HG03469 (cell line): ENCODE data around the gene DAD1.
A peak's percentile ranks its signal among the peaks of the same experiment; 100 is the strongest.
"Not testable (repeated sequence)": the region's sequence is repeated elsewhere in the genome, so short reads cannot be mapped to it uniquely, and the experiment has no call there.

Experiments
- ATAC-seq: cut with Tn5 transposase; IDR thresholded peaks from one replicate; pipeline ENCODE4 v1.9.1; 2021; ENCODE audit warnings: mild to moderate bottlenecking, moderate library complexity, moderate number of reproducible peaks; ENCODE audit not compliant: unreplicated experiment

DAD1 gene

DNA sequence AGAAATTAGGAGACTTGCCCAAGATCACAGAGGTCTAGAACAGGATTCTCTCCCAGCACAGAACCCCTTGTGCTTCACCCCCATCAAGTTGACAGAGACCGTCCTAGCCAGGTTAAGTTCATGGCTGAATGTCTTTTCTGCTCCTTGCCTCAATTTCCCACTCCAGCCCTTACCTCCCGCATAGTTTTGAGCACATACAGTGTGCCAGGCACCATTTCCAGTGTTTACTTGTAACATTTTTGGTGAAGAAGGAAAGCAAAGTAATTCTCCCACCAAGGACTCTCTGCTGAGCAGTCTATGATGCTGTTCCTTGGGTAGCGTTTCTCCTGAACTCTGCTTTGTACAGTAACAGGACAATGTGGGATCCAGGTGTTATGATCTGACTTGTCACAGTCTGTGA is 10.3 kb upstream of the DAD1 start:
- ATAC-seq: no peak

DNA sequence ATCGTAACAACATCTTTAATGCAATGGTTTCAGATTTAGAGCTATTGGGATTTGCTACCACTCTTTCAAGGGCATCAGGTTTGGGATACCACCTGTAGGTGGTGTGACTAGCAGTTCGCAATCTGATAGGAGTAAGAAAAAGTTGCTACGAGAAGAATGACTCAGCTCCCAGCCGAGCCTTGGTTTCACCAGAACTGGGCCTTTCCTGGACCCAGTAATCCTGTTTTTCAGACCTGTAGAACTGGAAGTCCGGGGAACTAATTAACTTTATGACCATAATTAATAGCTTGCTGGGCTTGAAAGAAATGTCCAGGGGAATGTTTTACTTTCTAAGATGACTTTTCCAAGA is 9.8 kb upstream of the DAD1 start:
- ATAC-seq: no peak

DNA sequence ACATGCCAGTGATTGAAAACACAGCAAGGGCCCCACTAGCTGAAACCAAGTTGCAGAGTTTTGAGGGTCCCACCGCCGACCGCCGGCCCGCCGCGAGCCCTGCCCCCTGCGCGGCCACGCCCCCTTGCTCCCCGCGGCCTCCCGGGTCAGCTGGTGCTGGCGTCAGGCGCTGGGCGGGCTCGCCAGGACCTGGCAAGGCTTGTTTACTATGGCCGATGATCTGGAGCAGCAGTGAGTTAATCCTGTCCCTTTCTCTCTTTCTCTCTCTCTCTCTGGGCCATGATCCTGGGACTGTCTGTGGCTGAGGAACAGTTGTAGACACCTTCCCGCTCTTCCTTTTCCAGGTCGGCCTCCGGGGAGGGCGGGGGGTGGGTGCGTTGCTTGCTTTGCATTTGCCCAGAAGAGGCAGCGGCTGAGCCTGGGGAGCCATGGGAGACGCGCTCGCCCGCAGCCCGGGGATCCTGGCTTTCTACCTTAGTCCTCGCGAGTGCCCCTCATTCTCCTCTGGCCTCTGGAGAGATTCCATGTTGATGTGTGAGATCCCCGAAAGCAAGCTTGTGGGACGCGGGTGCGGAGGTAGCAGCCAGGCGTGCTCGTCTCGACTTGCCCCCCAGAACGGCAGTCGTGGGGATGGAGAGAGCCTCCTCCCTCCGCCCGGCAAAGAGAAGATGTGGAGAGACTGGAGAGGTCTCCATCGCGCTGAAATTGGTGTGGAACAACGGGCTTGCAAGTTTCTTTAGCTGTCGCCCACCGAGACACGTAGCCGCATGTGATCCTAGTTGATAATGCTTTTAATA is 9.3 kb upstream of the DAD1 start, which contains the start of gene ABHD4:
Gene ABHD4 (plus strand): TSS at position 202 of the 797 bp plus-strand sequence. CDS start 7 bp downstream, at position 209.
- peak; percentile 40 for ATAC-seq

GRCh38 chr14:22597771-22598098 is 8.7 kb upstream of the DAD1 start:
- no peak for ATAC-seq

DNA sequence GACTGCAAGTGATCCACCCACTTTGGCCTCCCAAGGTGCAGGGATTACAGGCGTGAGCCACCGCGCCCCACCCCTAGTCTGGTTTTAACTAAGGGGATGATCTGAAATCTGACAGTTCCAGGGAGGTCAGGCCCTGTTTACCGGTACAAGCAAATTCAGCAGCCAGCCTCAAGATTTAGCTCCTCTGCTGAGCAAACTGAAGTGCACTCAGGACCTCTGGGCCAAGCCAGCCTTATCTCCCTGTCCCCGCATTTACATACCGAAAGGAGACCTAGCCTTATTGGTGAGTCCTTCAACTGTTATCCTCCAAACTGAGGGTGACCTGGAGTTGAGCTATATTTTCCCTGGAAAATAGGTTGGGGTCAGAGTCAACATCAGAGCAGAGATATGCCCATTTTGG is 8.2 kb upstream of the DAD1 start:
- ATAC-seq: no peak

GRCh38 chr14:22596354-22596879 is 7.4 kb upstream of the DAD1 start:
- ATAC-seq: no peak

- ATAC-seq: no peak
These were observed 5.2 kb upstream of the DAD1 start for GRCh38 chr14:22594156-22594716.

DNA sequence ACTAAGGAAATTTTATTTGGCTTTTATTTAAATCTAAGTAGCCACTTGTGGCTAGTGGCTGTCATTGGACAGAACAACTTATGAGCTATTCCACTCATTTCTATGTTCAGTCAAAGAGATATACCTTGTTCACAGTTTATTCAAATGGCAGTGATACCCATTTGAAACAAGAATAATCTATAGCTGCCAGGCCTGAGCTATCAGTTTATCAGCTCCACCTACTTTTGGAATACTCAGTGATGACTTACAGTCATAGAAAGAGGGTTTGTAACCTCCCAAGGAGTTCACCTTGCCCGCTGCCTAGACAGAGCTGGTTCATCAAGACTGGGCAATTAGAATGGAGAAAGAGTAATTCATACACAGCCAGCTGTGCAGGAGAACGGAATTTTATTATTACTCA is 4.6 kb upstream of the DAD1 start:
- no peak for ATAC-seq

DNA sequence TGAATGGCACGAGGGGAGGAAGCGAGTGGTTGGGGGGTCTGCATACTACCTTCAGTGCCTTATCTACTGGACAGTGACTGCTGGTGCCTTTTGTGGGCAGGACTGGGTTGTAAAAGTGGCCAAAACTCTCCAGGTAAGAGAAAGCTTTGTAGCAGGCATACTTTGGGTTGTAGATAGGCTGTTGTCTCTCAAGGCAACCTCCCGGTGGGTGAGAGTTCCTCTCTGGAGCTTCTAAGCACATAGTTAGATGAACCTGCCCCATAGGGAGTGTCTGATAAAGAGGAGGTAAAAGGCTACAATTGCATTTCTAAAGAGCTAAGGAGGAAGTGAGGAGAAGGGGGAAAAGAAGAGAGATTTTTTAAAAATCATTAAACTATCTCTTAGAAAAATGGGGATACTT is 4.2 kb upstream of the DAD1 start:
- ATAC-seq: no peak

DNA sequence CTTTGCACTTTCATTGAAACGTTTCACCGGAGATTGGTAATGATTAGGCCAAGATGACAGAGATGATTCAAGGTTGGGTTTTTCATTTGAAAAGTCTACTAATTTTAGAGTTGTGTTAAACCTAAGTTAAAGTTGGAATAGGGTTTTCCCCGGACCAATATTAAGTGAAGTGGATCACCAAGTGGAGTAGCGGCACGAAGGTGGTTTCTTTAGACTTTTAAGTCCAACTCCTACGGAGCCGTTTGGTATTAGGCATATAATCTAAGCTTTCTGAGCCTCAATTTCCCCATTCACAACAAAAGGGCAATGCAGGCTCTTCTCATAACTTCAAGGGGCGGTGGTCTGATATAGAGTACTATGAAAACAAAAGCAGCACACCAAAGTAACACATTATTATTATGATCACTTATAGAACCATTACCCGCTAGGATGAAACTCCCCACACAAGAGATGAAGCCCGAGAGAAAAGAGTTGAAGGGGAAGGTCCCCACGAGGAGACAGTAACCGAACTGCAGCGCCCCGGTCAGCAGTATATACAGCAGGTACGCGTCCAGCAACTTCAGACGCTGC is 413 bp downstream of the DAD1 start:
- ATAC-seq: no peak

DNA sequence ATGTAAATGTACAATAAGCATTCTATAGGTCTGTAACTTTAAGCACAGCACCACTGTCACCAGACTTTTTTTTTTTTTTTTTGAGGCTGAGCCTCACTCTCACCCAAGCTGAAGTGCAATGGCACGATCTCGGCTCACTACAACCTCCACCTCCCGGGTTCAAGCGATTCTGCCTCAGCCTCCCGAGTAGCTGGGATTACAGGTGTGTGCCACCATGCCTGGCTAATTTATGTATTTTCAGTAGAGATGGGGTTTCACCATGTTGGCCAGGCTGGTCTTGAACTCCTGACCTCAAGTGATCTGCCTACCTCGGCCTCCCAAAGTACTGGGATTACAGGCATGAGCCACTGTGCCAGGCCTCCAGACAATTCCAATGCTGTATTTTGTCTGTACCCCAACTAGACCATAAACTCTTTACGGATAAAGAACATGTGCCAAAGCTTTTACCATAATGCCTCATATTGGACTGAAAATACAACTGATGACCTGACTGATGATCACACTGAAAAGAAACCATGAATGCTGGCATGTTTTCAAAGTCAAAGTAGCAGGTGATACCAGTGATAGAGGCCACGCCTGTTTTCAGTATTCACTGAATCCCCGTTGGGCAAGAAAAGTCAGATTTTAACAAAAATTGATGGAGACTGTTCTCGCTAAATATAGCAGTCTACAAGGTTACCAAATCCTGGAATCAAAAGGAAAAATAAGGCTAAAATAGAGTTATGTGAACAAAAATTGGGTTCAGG is 1.2 kb downstream of the DAD1 start:
- not testable (repeated sequence) for ATAC-seq

- ATAC-seq: no peak
These were observed 1.8 kb downstream of the DAD1 start for GRCh38 chr14:22587247-22587646.

GRCh38 chr14:22583994-22584393 is 5.0 kb downstream of the DAD1 start:
- no peak for ATAC-seq

GRCh38 chr14:22580625-22581024 is 8.4 kb downstream of the DAD1 start:
- ATAC-seq: no peak

DNA sequence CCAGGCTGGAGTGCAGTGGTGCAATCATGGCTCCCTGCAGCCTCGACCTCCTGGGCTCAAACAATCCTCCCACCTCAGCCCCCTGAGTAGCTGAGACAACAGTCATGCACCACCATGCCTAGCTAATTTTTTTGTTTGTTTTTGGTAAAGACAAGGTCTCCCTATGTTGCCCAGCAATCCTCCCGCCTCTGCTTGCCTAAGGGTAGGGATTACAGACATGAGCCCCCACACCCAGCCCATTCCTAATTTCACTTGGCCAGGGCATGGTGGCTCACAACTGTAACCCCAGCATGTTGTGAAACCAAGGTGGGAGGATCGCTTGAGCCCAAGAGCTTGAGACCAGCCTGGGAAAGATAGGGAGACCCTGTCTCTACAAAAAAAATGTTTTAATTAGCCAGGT is 9.1 kb downstream of the DAD1 start:
- ATAC-seq: no peak

DNA sequence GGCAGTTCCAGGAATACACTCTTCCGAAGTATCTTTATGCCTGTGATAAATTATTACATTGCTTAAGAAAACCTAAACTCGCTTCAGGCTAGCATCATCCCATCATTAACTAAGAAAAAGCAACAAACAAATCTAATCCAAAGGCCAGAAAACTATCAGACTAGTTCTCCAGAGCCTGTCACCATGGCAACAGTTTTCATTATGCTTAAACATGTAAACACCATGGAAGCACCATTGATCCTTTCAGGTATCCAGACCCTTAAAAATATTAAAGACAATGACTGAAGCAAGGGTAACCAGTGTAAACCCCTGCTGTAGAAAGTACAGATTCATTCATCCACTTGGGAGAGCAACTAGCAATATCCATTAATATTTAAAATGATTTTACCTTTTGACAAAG is 9.8 kb downstream of the DAD1 start:
- ATAC-seq: no peak

- no peak for ATAC-seq
These were observed 11.6 kb downstream of the DAD1 start for GRCh38 chr14:22577334-22577908.

DNA sequence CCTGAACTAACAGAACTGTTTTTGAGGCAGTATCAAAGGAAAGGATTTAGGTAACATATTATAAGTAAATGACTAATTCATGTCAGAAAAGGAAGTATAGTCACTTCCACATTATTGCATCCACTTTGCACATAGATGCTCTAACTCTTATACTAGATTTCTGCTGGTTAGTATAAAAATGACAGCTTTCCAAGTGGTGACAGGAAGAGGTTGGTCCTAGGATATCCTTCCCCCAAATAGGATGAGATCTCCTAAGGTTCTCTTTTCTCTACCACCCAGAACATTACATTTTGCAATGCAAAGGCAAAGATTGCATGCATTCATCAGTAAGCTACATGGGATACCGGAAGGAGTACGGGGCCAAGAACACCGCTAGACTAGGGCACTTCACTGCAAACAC is 15.2 kb downstream of the DAD1 start:
- ATAC-seq: no peak

DNA sequence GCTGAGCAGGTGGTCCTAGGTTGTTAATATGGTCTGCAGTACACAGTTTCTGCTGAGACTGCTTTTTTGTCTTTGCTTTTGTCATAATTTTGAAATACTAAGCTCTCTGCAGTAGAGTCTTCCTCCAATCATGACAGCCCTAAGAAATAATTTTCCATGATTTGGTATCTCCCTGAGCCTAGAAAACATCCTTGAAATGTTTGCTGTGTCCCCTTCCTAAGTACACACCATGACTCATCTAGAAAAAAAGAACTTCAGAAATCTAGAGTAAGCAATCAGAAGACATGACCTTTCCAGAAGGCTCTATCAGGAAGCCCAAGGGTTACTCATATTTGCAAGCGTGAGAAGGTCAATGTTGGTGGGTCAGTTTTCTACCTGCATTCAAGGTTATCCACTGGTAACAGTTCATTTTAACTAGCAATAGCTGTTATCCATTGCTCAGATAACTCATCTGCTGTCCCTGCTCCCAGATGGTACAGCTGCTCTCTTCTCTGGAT is 16.4 kb downstream of the DAD1 start:
- ATAC-seq: no peak

GRCh38 chr14:22570132-22570949 is 18.7 kb downstream of the DAD1 start:
- peak; percentile 39 for ATAC-seq
